Measurements from ENCODE around the gene MAGEA9. TPM values are rescaled to one million over a fixed set of nuclear protein-coding genes. Genes with fewer than 3 reads are reported as not detected.
"Not testable (repeated sequence)": the region's sequence is repeated elsewhere in the genome, so short reads cannot be mapped to it uniquely, and the experiment has no call there.

Gene MAGEA9
- total and polyA plus RNA-seq, 10 donors: not detected

GRCh38 chrX:149759824-149760223, 21.9 kb upstream of the MAGEA9 start:
- Histone ChIP-seq H3K4me3 (no peak overlapping the region), H3K27me3 (replicated peaks in 1 of 7) (no peaks in the 10 kb centered on the region), H3K27ac (no peak overlapping the region), H3K9me3 (no peaks in the 10 kb centered on the region), H3K36me3 (no peaks in the 10 kb centered on the region), H3K4me1 (no peaks in the 10 kb centered on the region)
- TF ChIP-seq POLR2A (IDR thresholded peaks at IDR 0.05): no peak
- no peak for TF ChIP-seq POLR2AphosphoS5 (IDR thresholded peaks at IDR 0.05)
- no peak for TF ChIP-seq CTCF (IDR thresholded peaks at IDR 0.05 in 8 of 11, conservative IDR thresholded peaks at IDR 0.05 in 3 of 11)
- intact Hi-C loops (cut with DNase I; ENCODE audit: low total_unique reads): no loop called here
- DNase-seq: peak; percentile 54
- WGBS, 5 donors: 78 to 90% (median 85%) methylated on average over 4 to 7 of the region's 7 CpGs

- no peaks in the 10 kb centered on the region for H3K9me3 ChIP-seq
- peak; percentile 44 for DNase-seq
- WGBS, 5 donors: 82 to 92% (median 88%) methylated on average over 3 of the region's 3 CpGs; no CpG with 5 or more reads in 1 of the 5 donors
Observed at GRCh38 chrX:149760965-149761364, 20.8 kb upstream of the MAGEA9 start.

GRCh38 chrX:149761858-149762674, 19.7 kb upstream of the MAGEA9 start:
- H3K4me3 ChIP-seq; H3K27ac ChIP-seq; H3K4me1 ChIP-seq; H3K9me3 ChIP-seq; H3K36me3 ChIP-seq; intact Hi-C loops (cut with DNase I; ENCODE audit: low total_unique reads); H3K27me3 ChIP-seq (replicated peaks in 1 of 7): not testable (repeated sequence)
- DNase-seq: peak; percentile 54
- WGBS, 5 donors: 80 to 93% (median 88%) methylated on average over 2 to 22 of the region's 22 CpGs

More at GRCh38 chrX:149760965-149761364, 20.8 kb upstream of the MAGEA9 start:
- Histone ChIP-seq H3K27me3 (replicated peaks in 1 of 7) (no peaks in the 10 kb centered on the region), H3K36me3 (no peaks in the 10 kb centered on the region), H3K4me1 (no peaks in the 10 kb centered on the region), H3K4me3 (no peak overlapping the region), H3K27ac (no peak overlapping the region)
- intact Hi-C loops (cut with DNase I; ENCODE audit: low total_unique reads): no loop called here
- no peak for TF ChIP-seq CTCF (IDR thresholded peaks at IDR 0.05 in 8 of 11, conservative IDR thresholded peaks at IDR 0.05 in 3 of 11)

GRCh38 chrX:149762696-149763614, 18.8 kb upstream of the MAGEA9 start:
- Histone ChIP-seq H3K4me1 (no peaks in the 10 kb centered on the region), H3K27me3 (replicated peaks in 1 of 7) (no peaks in the 10 kb centered on the region), H3K36me3 (no peaks in the 10 kb centered on the region), H3K9me3 (no peaks in the 10 kb centered on the region), H3K27ac (no peak overlapping the region), H3K4me3 (no peak overlapping the region)
- intact Hi-C loops (cut with DNase I; ENCODE audit: low total_unique reads): no loop called here
- 64 to 93% (median 67%) methylated on average over 3 to 11 of the region's 11 CpGs for WGBS, 5 donors
- DNase-seq: peak; percentile 46
- TF ChIP-seq CTCF (IDR thresholded peaks at IDR 0.05 in 8 of 11, conservative IDR thresholded peaks at IDR 0.05 in 3 of 11) (no peak), POLR2AphosphoS5 (IDR thresholded peaks at IDR 0.05) (no peak), POLR2A (IDR thresholded peaks at IDR 0.05) (no peak)

GRCh38 chrX:149770344-149770743, 11.4 kb upstream of the MAGEA9 start:
- H3K9me3 ChIP-seq; intact Hi-C loops (cut with DNase I; ENCODE audit: low total_unique reads); H3K4me1 ChIP-seq; H3K4me3 ChIP-seq; H3K36me3 ChIP-seq; H3K27ac ChIP-seq; H3K27me3 ChIP-seq (replicated peaks in 1 of 7); DNase-seq: not testable (repeated sequence)
- 70 to 92% (median 81%) methylated on average over 2 to 3 of the region's 12 CpGs; no CpG with 5 or more reads in 2 of the 5 donors for WGBS, 5 donors

- H3K9me3 ChIP-seq; H3K36me3 ChIP-seq; H3K4me1 ChIP-seq; intact Hi-C loops (cut with DNase I; ENCODE audit: low total_unique reads); H3K4me3 ChIP-seq; H3K27me3 ChIP-seq (replicated peaks in 1 of 7); DNase-seq; H3K27ac ChIP-seq: not testable (repeated sequence)
- no CpG with 5 or more reads among the region's 9 CpGs for WGBS, 5 donors
Observed at GRCh38 chrX:149773026-149773425, 8.7 kb upstream of the MAGEA9 start.

- no CpG with 5 or more reads among the region's 17 CpGs for WGBS, 5 donors
Observed at GRCh38 chrX:149773768-149774167, 8.0 kb upstream of the MAGEA9 start, which contains the start of gene HSFX1. TSS of gene HSFX1 (plus strand) at chrX:149774068. CDS start at chrX:149774682, 614 bp downstream.

More at GRCh38 chrX:149773768-149774167, 8.0 kb upstream of the MAGEA9 start, which contains the start of gene HSFX1:
- H3K36me3 ChIP-seq; intact Hi-C loops (cut with DNase I; ENCODE audit: low total_unique reads); H3K27ac ChIP-seq; H3K27me3 ChIP-seq (replicated peaks in 1 of 7); H3K4me1 ChIP-seq; H3K4me3 ChIP-seq; DNase-seq; H3K9me3 ChIP-seq: not testable (repeated sequence)
